Esophagus squamous epithelium (tissue), 5 donors: ENCODE data around the gene PRLH. TPM values are rescaled to one million over a fixed set of nuclear protein-coding genes. Genes with fewer than 3 reads are reported as not detected.

Source experiments
- DNase-seq: peaks from one replicate; lab custom pipeline; 2025; lab: John Stamatoyannopoulos, UW
- H3K27ac ChIP-seq, 4 donors: fragments of 200-600 bp; sonication (generic); one replicate each; pipeline ENCODE4 v1.5.1; 2016 to 2019; ENCODE audit warnings: mild to moderate bottlenecking in 1 of 4
- H3K27me3 ChIP-seq, 4 donors: fragments of 200-600 bp; sonication (generic); 1 replicate in 3 of 4; 2 replicates in 1 of 4; pipeline versions ENCODE4 v1.5.1 to v1.6.0; 2017 to 2021; ENCODE audit warnings: antibody characterized with exemption in 1 of 4
- H3K36me3 ChIP-seq, 3 donors: fragments of 200-600 bp; sonication (generic); one replicate each; pipeline ENCODE4 v1.5.1; 2016 to 2019
- H3K4me1 ChIP-seq, 3 donors: fragments of 200-600 bp; sonication (generic); one replicate each; pipeline ENCODE4 v1.5.1; 2017 to 2019
- H3K4me3 ChIP-seq, 4 donors: fragments of 200-600 bp; sonication (generic); 1 replicate in 3 of 4; 2 replicates in 1 of 4; pipeline ENCODE4 v1.5.1; 2016 to 2019; ENCODE audit warnings: mild to moderate bottlenecking in 2 of 4, moderate library complexity in 1 of 4
- H3K9me3 ChIP-seq, 3 donors: fragments of 200-600 bp; sonication (generic); one replicate each; pipeline ENCODE4 v1.5.1; 2016 to 2019
- POLR2A ChIP-seq, 4 donors: fragments of 450-650 bp; IDR thresholded peaks; one replicate each; pipeline ENCODE4 v1.6.1; 2017; ENCODE audit warnings: antibody characterized with exemption in 4 of 4, mild to moderate bottlenecking in 4 of 4, moderate library complexity in 3 of 4
- WGBS, 2 donors: methylation state at CpG; one replicate each; pipeline ENCODE4 v1.1.5; 2018; 5-methylcytosine and 5-hydroxymethylcytosine counted together
- intact Hi-C: fragments of 100-400 bp; cut with DNase I; formaldehyde crosslinking; loops from one replicate; pipeline ENCODE4 v1.15.0; 2022
- total RNA-seq, 4 donors: library from RNA; depleted of rRNA; stranded (reverse); fragments of >200 nt; gene quantifications; one replicate each; pipeline ENCODE4 v1.1.0, GENCODE V29; 2016
- TF ChIP-seq, protein P1 (sequence below), 6 experiments: fragments of 450-650 bp in 4 of 6; fragments of 200-600 bp in 2 of 6; sonication (generic) in 2 of 6; IDR thresholded peaks; one replicate each; pipeline ENCODE4 v1.5.1; 2016 to 2019; ENCODE audit warnings: antibody characterized with exemption in 6 of 6, mild to moderate bottlenecking in 4 of 6, moderate library complexity in 4 of 6
- donor health status: DM: yes; HTN: yes; CAD: no.

PRLH gene
- total RNA-seq, 4 donors from 2014 or later = not detected

DNA sequence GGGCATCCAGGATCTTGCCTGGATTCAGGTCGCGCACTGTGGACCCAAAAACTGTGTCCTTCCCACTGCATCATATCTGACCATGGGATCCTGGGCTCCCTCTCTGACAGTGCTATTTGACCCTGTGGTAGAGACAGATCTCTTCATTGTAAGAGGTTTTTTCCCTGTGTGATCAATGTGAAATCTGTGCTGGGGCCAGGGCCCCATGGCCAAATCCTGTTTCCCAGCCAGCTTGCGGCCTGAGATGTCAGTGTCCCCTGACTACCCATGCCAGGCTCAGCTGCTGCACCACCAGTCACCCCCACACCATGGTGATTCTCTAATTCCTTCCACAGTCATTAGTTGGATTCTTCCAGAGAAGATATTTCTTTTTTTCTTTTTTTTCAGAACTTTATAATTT lies 3.5 kb downstream of the PRLH start:
- Histone ChIP-seq H3K9me3 (no peaks in the 10 kb centered on the region), H3K4me1 (peaks cover 0 to 24% (median 13%) of the 10 kb centered on the region in 3 donors), H3K27ac (no peak overlapping the region), H3K4me3 (no peak overlapping the region), H3K27me3 (peaks cover 0 to 3% (median 0%) of the 10 kb centered on the region in 4 donors), H3K36me3 (no peaks in the 10 kb centered on the region)
- no peak for TF ChIP-seq POLR2A (IDR thresholded peaks at IDR 0.05)
- TF ChIP-seq, protein P1, sequence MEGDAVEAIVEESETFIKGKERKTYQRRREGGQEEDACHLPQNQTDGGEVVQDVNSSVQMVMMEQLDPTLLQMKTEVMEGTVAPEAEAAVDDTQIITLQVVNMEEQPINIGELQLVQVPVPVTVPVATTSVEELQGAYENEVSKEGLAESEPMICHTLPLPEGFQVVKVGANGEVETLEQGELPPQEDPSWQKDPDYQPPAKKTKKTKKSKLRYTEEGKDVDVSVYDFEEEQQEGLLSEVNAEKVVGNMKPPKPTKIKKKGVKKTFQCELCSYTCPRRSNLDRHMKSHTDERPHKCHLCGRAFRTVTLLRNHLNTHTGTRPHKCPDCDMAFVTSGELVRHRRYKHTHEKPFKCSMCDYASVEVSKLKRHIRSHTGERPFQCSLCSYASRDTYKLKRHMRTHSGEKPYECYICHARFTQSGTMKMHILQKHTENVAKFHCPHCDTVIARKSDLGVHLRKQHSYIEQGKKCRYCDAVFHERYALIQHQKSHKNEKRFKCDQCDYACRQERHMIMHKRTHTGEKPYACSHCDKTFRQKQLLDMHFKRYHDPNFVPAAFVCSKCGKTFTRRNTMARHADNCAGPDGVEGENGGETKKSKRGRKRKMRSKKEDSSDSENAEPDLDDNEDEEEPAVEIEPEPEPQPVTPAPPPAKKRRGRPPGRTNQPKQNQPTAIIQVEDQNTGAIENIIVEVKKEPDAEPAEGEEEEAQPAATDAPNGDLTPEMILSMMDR (IDR thresholded peaks at IDR 0.05) = no peak
- intact Hi-C loops = no loop called here
- no peak for DNase-seq
- WGBS, 2 donors = 88 to 100% methylated on average over 3 of the region's 3 CpGs

DNA sequence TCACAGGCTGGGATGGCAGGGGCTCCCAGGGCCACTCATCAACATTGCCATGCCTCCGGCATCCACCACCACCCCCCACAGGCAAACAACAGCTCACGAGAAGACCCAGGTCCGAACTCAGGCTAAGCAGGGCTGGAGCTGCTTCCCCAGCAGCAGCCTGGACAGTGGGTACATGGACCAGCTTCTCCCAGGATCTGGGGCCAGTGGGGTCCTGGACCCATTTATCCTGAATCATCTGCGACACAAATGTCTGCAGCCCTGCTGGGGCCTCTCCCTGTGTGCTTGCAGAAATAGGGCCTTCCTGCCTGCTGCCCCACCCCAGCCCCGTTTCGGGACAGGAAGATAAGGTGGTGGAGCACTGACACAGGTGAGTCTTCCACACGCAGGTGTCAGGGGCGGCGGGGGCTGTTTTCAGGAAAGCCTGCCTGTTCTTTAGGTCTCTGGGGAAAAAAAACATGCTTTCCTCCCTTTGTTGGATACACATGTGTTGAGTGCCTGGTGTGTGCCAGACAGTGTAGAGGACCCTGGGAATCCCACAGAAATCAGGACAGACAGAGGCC lies 4.5 kb downstream of the PRLH start:
- no peak for DNase-seq
- Histone ChIP-seq H3K4me3 (no peak overlapping the region), H3K36me3 (no peaks in the 10 kb centered on the region), H3K9me3 (no peaks in the 10 kb centered on the region), H3K4me1 (peaks cover 5 to 33% (median 20%) of the 10 kb centered on the region in 3 donors), H3K27me3 (no peaks in the 10 kb centered on the region), H3K27ac (no peak overlapping the region)
- intact Hi-C loops = no loop called here
- TF ChIP-seq POLR2A (IDR thresholded peaks at IDR 0.05) = no peak
- TF ChIP-seq, protein P1 (IDR thresholded peaks at IDR 0.05) = no peak
- WGBS, 2 donors = 78 to 93% methylated on average over 3 to 6 of the region's 9 CpGs

DNA sequence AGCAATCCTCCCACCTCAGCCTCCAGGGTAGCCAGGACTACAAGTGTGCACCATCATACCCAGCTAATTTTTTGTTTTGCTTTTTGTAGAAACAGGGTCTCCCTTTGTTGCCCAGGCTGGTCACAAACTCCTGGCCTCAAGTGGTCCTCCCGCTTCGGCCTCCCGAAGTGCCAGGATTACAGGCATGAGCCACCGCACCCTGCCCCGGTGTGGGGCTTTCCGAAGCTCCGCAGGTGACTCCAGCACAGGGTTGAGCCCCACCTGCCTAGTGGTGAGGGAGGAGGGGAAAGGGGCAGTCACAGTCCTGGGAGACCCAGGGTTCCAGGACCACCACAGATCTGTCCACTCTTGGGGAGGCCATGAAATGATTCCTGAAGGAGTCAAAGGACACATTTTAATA lies 5.2 kb downstream of the PRLH start:
- peaks cover 6 to 37% (median 21%) of the 10 kb centered on the region in 3 donors for H3K4me1 ChIP-seq
- no peak overlapping the region for H3K4me3 ChIP-seq
- no peaks in the 10 kb centered on the region for H3K36me3 ChIP-seq
- no peak for DNase-seq
- no peaks in the 10 kb centered on the region for H3K9me3 ChIP-seq
- 88% methylated on average over 5 of the region's 7 CpGs; no CpG with 5 or more reads in 1 of the 2 donors for WGBS, 2 donors
- no peak overlapping the region for H3K27ac ChIP-seq
- H3K27me3 ChIP-seq = no peaks in the 10 kb centered on the region
- intact Hi-C loops = no loop called here
- TF ChIP-seq, protein P1 (IDR thresholded peaks at IDR 0.05) = no peak
- TF ChIP-seq POLR2A (IDR thresholded peaks at IDR 0.05) = no peak

DNA sequence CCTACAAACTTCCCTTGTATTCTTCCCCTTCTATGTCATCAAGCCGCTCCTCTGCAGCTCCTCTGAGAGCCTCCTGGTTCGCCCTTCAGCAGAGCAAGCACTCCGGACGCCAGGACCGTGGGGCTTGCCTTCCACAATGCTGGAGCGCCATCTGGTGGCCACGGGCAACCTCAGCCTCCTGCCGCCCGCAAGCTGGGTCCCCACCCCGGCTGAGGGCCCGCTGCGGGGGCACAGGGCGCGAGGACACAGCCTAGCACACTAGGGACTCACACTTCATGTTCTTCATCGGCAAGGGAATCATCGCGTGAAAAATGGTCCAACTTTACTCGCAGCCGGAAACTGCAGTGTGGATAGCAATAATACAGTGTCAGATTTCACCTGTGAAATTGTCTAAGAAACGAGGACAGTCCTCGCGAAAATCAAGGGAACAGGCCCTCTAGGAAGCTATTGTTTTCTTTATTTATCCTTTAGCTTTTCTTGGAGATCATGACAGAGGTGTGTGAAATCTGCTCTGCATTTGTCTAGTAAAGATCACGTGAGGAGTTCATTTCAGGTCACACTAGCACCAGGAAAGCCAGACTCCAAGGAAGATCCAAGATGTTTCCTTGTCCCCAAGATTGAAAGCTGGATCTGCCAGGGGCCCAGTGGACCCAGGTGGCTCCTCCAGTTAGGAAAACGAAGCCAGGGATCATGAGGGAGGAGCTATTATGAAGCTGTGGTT lies 5.8 kb downstream of the PRLH start:
- Histone ChIP-seq H3K4me1 (peaks cover 6 to 37% (median 21%) of the 10 kb centered on the region in 3 donors), H3K27me3 (no peaks in the 10 kb centered on the region), H3K9me3 (no peaks in the 10 kb centered on the region), H3K36me3 (no peaks in the 10 kb centered on the region), H3K4me3 (peak overlapping the region in 1 of 4 donors; percentile 37), H3K27ac (no peak overlapping the region)
- intact Hi-C loops = loop anchor here (2.0 kb wide), 1 partner anchor 61 kb away; no protein-coding TSS in a partner anchor
- TF ChIP-seq, protein P1 (IDR thresholded peaks at IDR 0.05) = peak; percentile 87 to 98 (median 98)
- no peak for TF ChIP-seq POLR2A (IDR thresholded peaks at IDR 0.05)
- 15 to 20% methylated on average over 8 to 14 of the region's 24 CpGs for WGBS, 2 donors
- peak; percentile 37 for DNase-seq

DNA sequence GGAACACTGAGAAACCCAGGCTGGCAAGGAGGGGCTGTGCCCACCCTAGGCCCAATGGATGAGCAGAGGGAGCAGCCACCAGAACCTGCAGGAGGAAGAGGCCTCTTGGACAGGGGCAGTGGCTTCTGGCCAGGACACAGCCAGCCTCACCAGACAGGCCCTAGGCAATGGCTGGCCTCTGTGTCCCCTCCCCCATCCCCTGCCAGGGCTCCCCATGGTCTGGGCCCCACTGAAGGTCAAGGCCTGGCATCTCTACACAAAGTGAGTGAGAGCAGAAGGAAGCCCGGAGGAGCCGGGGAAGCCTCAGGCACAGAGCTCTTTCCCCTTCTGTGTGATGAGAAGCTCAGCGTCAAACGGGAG lies 6.3 kb downstream of the PRLH start:
- H3K36me3 ChIP-seq = no peaks in the 10 kb centered on the region
- H3K27ac ChIP-seq = no peak overlapping the region
- H3K4me1 ChIP-seq = peaks cover 6 to 37% (median 21%) of the 10 kb centered on the region in 3 donors
- H3K4me3 ChIP-seq = no peak overlapping the region
- no peaks in the 10 kb centered on the region for H3K9me3 ChIP-seq
- intact Hi-C loops = loop anchor here (2.0 kb wide), 1 partner anchor 62 kb away; no protein-coding TSS in a partner anchor
- DNase-seq = no peak
- no peaks in the 10 kb centered on the region for H3K27me3 ChIP-seq
- no peak for TF ChIP-seq POLR2A (IDR thresholded peaks at IDR 0.05)
- TF ChIP-seq, protein P1 (IDR thresholded peaks at IDR 0.05) = no peak
- 84% methylated on average over 3 of the region's 4 CpGs; no CpG with 5 or more reads in 1 of the 2 donors for WGBS, 2 donors
